Spleen (tissue), 7 donors: ENCODE measurements around the gene ROBO1.

ENCODE experiments used
- POLR2A ChIP-seq, 3 donors: fragments of 450-650 bp; IDR thresholded peaks; one replicate each; pipeline ENCODE4 v1.5.1; 2017; ENCODE audit warnings: antibody characterized with exemption in 3 of 3, mild to moderate bottlenecking in 1 of 3
- POLR2AphosphoS5 ChIP-seq, 3 donors: sonication (generic); formaldehyde crosslinking; IDR thresholded peaks; one replicate each; pipeline ENCODE4 v1.5.1; 2017; ENCODE audit warnings: antibody characterized with exemption in 3 of 3
- TF ChIP-seq, protein P1 (sequence below), 11 experiments: fragments of 200-600 bp in 7 of 11; fragments of 450-650 bp in 4 of 11; sonication (generic) in 4 of 11; IDR thresholded peaks in 8 of 11; conservative IDR thresholded peaks in 3 of 11; 1 replicate in 7 of 11; 2 replicates in 4 of 11; pipeline versions ENCODE4 v1.4.0 to v1.8.0; 2016 to 2021; ENCODE audit warnings: antibody characterized with exemption in 11 of 11, inconsistent platforms in 4 of 11, mild to moderate bottlenecking in 1 of 11
- donor health status: DM: no; HTN: no; CAD: no; lungs with moderate emphysema.
- donor health status: DM: no; HTN: no; CAD: no.
- donor health status: DM: no; HTN: no; CAD: no.

DNA sequence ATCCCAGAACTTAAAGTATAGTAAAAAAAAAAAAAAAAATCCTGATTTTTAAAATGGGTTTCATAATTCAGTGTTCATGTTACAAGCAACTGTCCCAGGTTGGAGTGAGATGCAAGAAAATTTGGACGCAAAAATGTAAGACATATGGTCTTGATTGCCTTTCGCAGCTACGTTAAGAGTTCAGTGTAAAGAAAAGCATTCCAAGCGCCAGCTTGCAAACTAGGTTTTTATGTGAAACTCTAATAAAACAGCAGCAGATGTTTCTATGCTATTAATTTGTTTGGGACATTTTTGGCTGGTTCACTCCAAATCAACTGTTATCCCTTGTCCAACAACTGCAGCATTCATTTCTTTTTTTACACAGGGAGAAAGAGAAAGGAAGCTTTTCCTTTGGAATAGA, 957.8 kb downstream of the ROBO1 start:
- TF ChIP-seq, protein P1, sequence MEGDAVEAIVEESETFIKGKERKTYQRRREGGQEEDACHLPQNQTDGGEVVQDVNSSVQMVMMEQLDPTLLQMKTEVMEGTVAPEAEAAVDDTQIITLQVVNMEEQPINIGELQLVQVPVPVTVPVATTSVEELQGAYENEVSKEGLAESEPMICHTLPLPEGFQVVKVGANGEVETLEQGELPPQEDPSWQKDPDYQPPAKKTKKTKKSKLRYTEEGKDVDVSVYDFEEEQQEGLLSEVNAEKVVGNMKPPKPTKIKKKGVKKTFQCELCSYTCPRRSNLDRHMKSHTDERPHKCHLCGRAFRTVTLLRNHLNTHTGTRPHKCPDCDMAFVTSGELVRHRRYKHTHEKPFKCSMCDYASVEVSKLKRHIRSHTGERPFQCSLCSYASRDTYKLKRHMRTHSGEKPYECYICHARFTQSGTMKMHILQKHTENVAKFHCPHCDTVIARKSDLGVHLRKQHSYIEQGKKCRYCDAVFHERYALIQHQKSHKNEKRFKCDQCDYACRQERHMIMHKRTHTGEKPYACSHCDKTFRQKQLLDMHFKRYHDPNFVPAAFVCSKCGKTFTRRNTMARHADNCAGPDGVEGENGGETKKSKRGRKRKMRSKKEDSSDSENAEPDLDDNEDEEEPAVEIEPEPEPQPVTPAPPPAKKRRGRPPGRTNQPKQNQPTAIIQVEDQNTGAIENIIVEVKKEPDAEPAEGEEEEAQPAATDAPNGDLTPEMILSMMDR (IDR thresholded peaks at IDR 0.05 in 8 of 11, conservative IDR thresholded peaks at IDR 0.05 in 3 of 11) = no peak
- TF ChIP-seq POLR2A (IDR thresholded peaks at IDR 0.05) = no peak
- no peak for TF ChIP-seq POLR2AphosphoS5 (IDR thresholded peaks at IDR 0.05)
